Activated CD4-positive, alpha-beta T cell treated with anti-CD3 and anti-CD28 coated beads, Interleukin-2, amount 50 U/mL, for 24 hours (primary cell): ENCODE data around the gene MFAP4.
"Not testable (repeated sequence)": the region's sequence is repeated elsewhere in the genome, so short reads cannot be mapped to it uniquely, and the experiment has no call there.

Source experiments
- DNase-seq, 2 donors: peaks; one replicate each; pipeline ENCODE4 v3.0.0-alpha.2; 2020; ENCODE audit warnings: low read depth in 1 of 2, low spot score in 1 of 2

MFAP4 gene

GRCh38 chr17:19354748-19355147 lies 32.2 kb downstream of the MFAP4 start:
- no peak for DNase-seq

GRCh38 chr17:19353401-19353800 lies 33.6 kb downstream of the MFAP4 start:
- not testable (repeated sequence) for DNase-seq

GRCh38 chr17:19348806-19349205 lies 38.2 kb downstream of the MFAP4 start:
- no peak for DNase-seq

GRCh38 chr17:19348081-19348650 lies 38.8 kb downstream of the MFAP4 start:
- DNase-seq = no peak

GRCh38 chr17:19347323-19348080 lies 39.5 kb downstream of the MFAP4 start:
- no peak for DNase-seq

GRCh38 chr17:19346351-19347255 lies 40.4 kb downstream of the MFAP4 start:
- DNase-seq = no peak

GRCh38 chr17:19345486-19346350 lies 41.3 kb downstream of the MFAP4 start:
- no peak for DNase-seq

- DNase-seq = no peak
Observed at GRCh38 chr17:19345067-19345460, 41.9 kb downstream of the MFAP4 start.

GRCh38 chr17:19344311-19345066 lies 42.5 kb downstream of the MFAP4 start:
- no peak for DNase-seq

GRCh38 chr17:19343671-19344151 lies 43.3 kb downstream of the MFAP4 start:
- no peak for DNase-seq

- no peak for DNase-seq
Observed at GRCh38 chr17:19343256-19343630, 43.7 kb downstream of the MFAP4 start.

- no peak for DNase-seq
Observed at GRCh38 chr17:19342611-19343255, 44.3 kb downstream of the MFAP4 start.

- DNase-seq = no peak
Observed at GRCh38 chr17:19341641-19342610, 45.1 kb downstream of the MFAP4 start.

GRCh38 chr17:19341211-19341631 lies 45.8 kb downstream of the MFAP4 start:
- DNase-seq = no peak

- no peak for DNase-seq
Observed at GRCh38 chr17:19339341-19339815, 47.6 kb downstream of the MFAP4 start.

GRCh38 chr17:19338031-19338990 lies 48.7 kb downstream of the MFAP4 start:
- peak; percentile 26 to 48 for DNase-seq

GRCh38 chr17:19337712-19338023 lies 49.3 kb downstream of the MFAP4 start:
- no peak for DNase-seq
